H9 (cell line): Measurements from ENCODE around the gene SLC13A1. TPM values are rescaled to one million over a fixed set of nuclear protein-coding genes. Genes with fewer than 3 reads are reported as not detected.
A peak's percentile ranks its signal among the peaks of the same experiment; 100 is the strongest.

ENCODE experiments used
- DNase-seq: peaks from one replicate; pipeline ENCODE4 v3.0.0-alpha.2; 2017
- H2AFZ ChIP-seq: one replicate; pipeline ENCODE4 v1.6.1; 2013; ENCODE audit warnings: mild to moderate bottlenecking, low read length, control low read depth, moderate library complexity
- H2AK5ac ChIP-seq: 2 replicates; pipeline ENCODE4 v1.6.1; 2013; ENCODE audit warnings: low read length, control low read depth, mixed read lengths; ENCODE audit not compliant: insufficient read length
- H2BK120ac ChIP-seq: one replicate; pipeline ENCODE4 v1.6.1; 2013; ENCODE audit warnings: low read depth, mild to moderate bottlenecking, low read length, control low read depth, inconsistent platforms; ENCODE audit not compliant: poor library complexity, severe bottlenecking
- H2BK12ac ChIP-seq: 2 replicates; pipeline ENCODE4 v1.6.1; 2013; ENCODE audit warnings: low read length, control low read depth, mixed read lengths, low read depth; ENCODE audit not compliant: insufficient read length
- H2BK15ac ChIP-seq: 2 replicates; pipeline ENCODE4 v1.6.1; 2013; ENCODE audit warnings: low read depth, low read length, control low read depth
- H2BK20ac ChIP-seq: one replicate; pipeline ENCODE4 v1.6.1; 2013; ENCODE audit warnings: low read depth, mild to moderate bottlenecking, low read length, control low read depth, inconsistent platforms; ENCODE audit not compliant: poor library complexity, severe bottlenecking
- H2BK5ac ChIP-seq: 2 replicates; pipeline ENCODE4 v1.6.1; 2013; ENCODE audit warnings: low read length, control low read depth, mixed read lengths; ENCODE audit not compliant: insufficient read length
- H3K14ac ChIP-seq: 2 replicates; pipeline ENCODE4 v1.6.1; 2013; ENCODE audit warnings: low read length, control low read depth; ENCODE audit not compliant: insufficient read depth
- H3K18ac ChIP-seq: 2 replicates; pipeline ENCODE4 v1.6.1; 2013; ENCODE audit warnings: low read depth, mild to moderate bottlenecking, mixed read lengths, low read length, control low read depth; ENCODE audit not compliant: insufficient read length
- H3K23ac ChIP-seq: 2 replicates; pipeline ENCODE4 v1.6.1; 2013; ENCODE audit warnings: low read length, control low read depth, mixed read lengths, low read depth; ENCODE audit not compliant: insufficient read length
- H3K23me2 ChIP-seq: 2 replicates; pipeline ENCODE4 v1.6.1; 2013; ENCODE audit warnings: low read depth, mild to moderate bottlenecking, mixed read lengths, low read length, control low read depth; ENCODE audit not compliant: insufficient read length, poor library complexity, severe bottlenecking
- H3K27ac ChIP-seq: 2 replicates; pipeline ENCODE4 v1.5.1; 2013; ENCODE audit warnings: low read length, control low read depth, mixed read lengths, low read depth; ENCODE audit not compliant: insufficient read length
- H3K27me3 ChIP-seq: 2 replicates; pipeline ENCODE4 v1.6.1; 2013; ENCODE audit warnings: low read length, control low read depth, inconsistent platforms; ENCODE audit not compliant: insufficient read depth
- H3K4ac ChIP-seq: 2 replicates; pipeline ENCODE4 v1.6.1; 2013; ENCODE audit warnings: low read depth, mild to moderate bottlenecking, control low read depth, inconsistent platforms, low read length, moderate library complexity
- H3K4me1 ChIP-seq: 2 replicates; pipeline ENCODE4 v1.6.1; 2013; ENCODE audit warnings: low read length, control low read depth, inconsistent platforms; ENCODE audit not compliant: insufficient read depth
- H3K4me2 ChIP-seq: 2 replicates; pipeline ENCODE4 v1.6.1; 2013; ENCODE audit warnings: low read length, control low read depth, mixed read lengths; ENCODE audit not compliant: insufficient read length, insufficient read depth
- H3K56ac ChIP-seq: 2 replicates; pipeline ENCODE4 v1.6.1; 2013; ENCODE audit warnings: low read depth, mild to moderate bottlenecking, mixed read lengths, low read length, control low read depth; ENCODE audit not compliant: insufficient read length
- H3K79me1 ChIP-seq: 2 replicates; pipeline ENCODE4 v1.6.1; 2013; ENCODE audit warnings: low read depth, mild to moderate bottlenecking, moderate library complexity, low read length, control low read depth, inconsistent platforms; ENCODE audit not compliant: insufficient read depth, poor library complexity, severe bottlenecking
- H3K79me2 ChIP-seq: 2 replicates; pipeline ENCODE4 v1.6.1; 2013; ENCODE audit warnings: low read length, control low read depth, inconsistent platforms; ENCODE audit not compliant: insufficient read depth
- H3K9ac ChIP-seq: 2 replicates; pipeline ENCODE4 v1.6.1; 2013; ENCODE audit warnings: low read length, control low read depth, mixed read lengths; ENCODE audit not compliant: insufficient read length; ENCODE audit errors: extremely low read depth
- H3K9me3 ChIP-seq: one replicate; pipeline ENCODE4 v1.6.1; 2013; ENCODE audit warnings: low read depth, low read length, inconsistent platforms; ENCODE audit not compliant: control insufficient read depth
- H3T11ph ChIP-seq: one replicate; pipeline ENCODE4 v1.6.1; 2013; ENCODE audit warnings: mild to moderate bottlenecking, low read length, control low read depth, inconsistent platforms
- H4K20me1 ChIP-seq: one replicate; pipeline ENCODE4 v1.6.1; 2013; ENCODE audit not compliant: control insufficient read depth, insufficient read length, insufficient read depth
- H4K5ac ChIP-seq: 2 replicates; pipeline ENCODE4 v1.6.1; 2013; ENCODE audit warnings: low read depth, mild to moderate bottlenecking, mixed read lengths, low read length, control low read depth; ENCODE audit not compliant: insufficient read length
- H4K8ac ChIP-seq: replicated peaks from 2 replicates; pipeline ENCODE4 v1.6.1; 2013; ENCODE audit warnings: low read length, control low read depth, mixed read lengths, low read depth; ENCODE audit not compliant: insufficient read length
- H4K91ac ChIP-seq: 2 replicates; pipeline ENCODE4 v1.6.1; 2013; ENCODE audit warnings: low read depth, mild to moderate bottlenecking, moderate library complexity, mixed read lengths, low read length, control low read depth; ENCODE audit not compliant: insufficient read length
- H3K27ac Mint-ChIP-seq, 3 experiments: 2 replicates in 2 of 3; 3 replicates in 1 of 3; pipeline ENCODE4 v1.8.0; 2020 to 2021; ENCODE audit warnings: mixed read lengths in 3 of 3, mild to moderate bottlenecking in 1 of 3, moderate library complexity in 1 of 3
- H3K27me3 Mint-ChIP-seq: 2 replicates; pipeline ENCODE4 v1.8.0; 2021; ENCODE audit warnings: low read depth, mild to moderate bottlenecking, moderate library complexity, mixed read lengths
- H3K36me3 Mint-ChIP-seq, 3 experiments: 2 replicates in 2 of 3; 3 replicates in 1 of 3; pipeline ENCODE4 v1.8.0; 2020 to 2021; ENCODE audit warnings: low read depth in 3 of 3, mixed read lengths in 3 of 3; ENCODE audit not compliant: insufficient read depth in 1 of 3
- H3K4me1 Mint-ChIP-seq, 2 experiments: 2 replicates each; pipeline ENCODE4 v1.8.0; 2020; ENCODE audit warnings: mixed read lengths in 2 of 2
- H3K4me3 Mint-ChIP-seq, 2 experiments: 2 replicates in 1 of 2; 3 replicates in 1 of 2; pipeline ENCODE4 v1.8.0; 2020 to 2021; ENCODE audit warnings: mild to moderate bottlenecking in 2 of 2, mixed read lengths in 2 of 2, moderate library complexity in 1 of 2
- H3K9me3 Mint-ChIP-seq, 2 experiments: 2 replicates in 1 of 2; 3 replicates in 1 of 2; pipeline ENCODE4 v1.8.0; 2020; ENCODE audit warnings: mild to moderate bottlenecking in 2 of 2, mixed read lengths in 2 of 2, moderate library complexity in 1 of 2
- CTCF ChIP-seq: fragments of 200-600 bp; sonication (generic); conservative IDR thresholded peaks from 3 replicates; pipeline ENCODE4 v1.8.0; 2021; ENCODE audit warnings: antibody characterized with exemption, mild to moderate bottlenecking
- WGBS: extraction: QIAGEN DNeasy Blood & Tissue Kit; methylation state at CpG from one replicate; pipeline ENCODE4 v1.1.7; 2013; ENCODE audit warnings: missing lambda C conversion rate, low lambda C conversion rate, mixed read lengths; ENCODE audit not compliant: insufficient read length; ENCODE audit errors: extremely low coverage; 5-methylcytosine and 5-hydroxymethylcytosine counted together
- total RNA-seq: library from RNA; stranded (reverse); gene quantifications from 2 replicates; pipeline ENCODE4 v1.2.1, GENCODE V29; 2021

Gene SLC13A1
- total RNA-seq, 1 experiment from 2014 or later, result not detected

DNA sequence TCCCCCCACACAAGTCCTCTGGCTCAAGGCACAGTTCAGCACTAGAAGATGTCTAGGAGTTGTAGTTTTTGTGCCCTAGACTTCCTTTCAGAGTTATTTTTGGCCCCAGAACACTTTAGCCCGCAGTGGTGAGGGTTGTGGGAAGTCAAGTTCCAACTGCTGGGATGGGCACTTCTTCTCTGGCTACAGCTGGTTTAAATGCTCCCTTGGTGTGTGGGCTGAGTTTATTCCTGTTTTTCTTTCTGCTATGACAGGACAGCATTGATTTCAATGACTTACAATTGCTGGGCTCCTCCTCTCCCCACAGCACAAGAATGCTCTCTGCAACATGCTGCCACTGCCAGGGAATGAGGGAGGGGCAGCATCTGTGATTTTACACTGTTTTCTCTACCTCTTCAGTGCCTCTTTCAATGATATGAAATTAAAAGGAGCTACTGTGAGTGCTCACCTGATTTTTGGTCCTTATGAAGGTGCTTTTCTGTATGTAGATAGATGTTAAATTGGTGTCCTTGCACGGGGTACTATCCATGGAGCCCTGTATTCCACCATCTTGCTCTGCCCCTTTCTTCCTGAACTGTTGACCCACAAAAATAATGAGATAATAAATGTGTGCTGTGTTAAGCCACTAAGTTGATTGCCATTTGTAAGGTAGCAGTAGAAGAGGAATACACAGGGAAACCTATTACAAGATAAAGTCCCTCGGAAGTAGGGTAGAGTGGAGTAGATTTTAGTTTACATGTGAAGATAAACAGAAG lies 56.3 kb downstream of the SLC13A1 start:
- Histone ChIP-seq H4K8ac (no peak overlapping the region), H3K56ac (no peak overlapping the region), H4K5ac (no peak overlapping the region), H3K18ac (no peak overlapping the region), H2AFZ (no peak overlapping the region), H3K79me1 (no peaks in the 10 kb centered on the region), H4K91ac (no peak overlapping the region), H3K4ac (no peak overlapping the region), H3K23ac (no peak overlapping the region), H3K27ac (no peak overlapping the region), H3T11ph (no peak overlapping the region), H2BK12ac (no peak overlapping the region), H4K20me1 (no peaks in the 10 kb centered on the region), H3K23me2 (no peaks in the 10 kb centered on the region), H3K79me2 (no peaks in the 10 kb centered on the region), H2BK20ac (no peak overlapping the region), H2BK15ac (no peak overlapping the region), H2BK5ac (no peak overlapping the region), H2AK5ac (no peak overlapping the region), H3K4me1 (no peaks in the 10 kb centered on the region), H2BK120ac (no peak overlapping the region), H3K9ac (no peak overlapping the region), H3K27me3 (no peaks in the 10 kb centered on the region), H3K9me3 (no peaks in the 10 kb centered on the region), H3K14ac (no peak overlapping the region), H3K4me2 (no peak overlapping the region)
- no peak for TF ChIP-seq CTCF
- Mint-ChIP-seq H3K9me3 (no peaks in the 10 kb centered on the region), H3K36me3 (no peaks in the 10 kb centered on the region), H3K27ac (peak overlapping the region in 1 of 3 experiments; percentile 45; a peak in 1 of 7 replicates), H3K27me3 (no peaks in the 10 kb centered on the region), H3K4me1 (no peaks in the 10 kb centered on the region), H3K4me3 (no peak overlapping the region)
- DNase-seq, result no peak
- WGBS, result no CpG with 5 or more reads among the region's 3 CpGs
